ENCODE data around the gene SENP7.
"Not testable (repeated sequence)": the region's sequence is repeated elsewhere in the genome, so short reads cannot be mapped to it uniquely, and the experiment has no call there.

DNA sequence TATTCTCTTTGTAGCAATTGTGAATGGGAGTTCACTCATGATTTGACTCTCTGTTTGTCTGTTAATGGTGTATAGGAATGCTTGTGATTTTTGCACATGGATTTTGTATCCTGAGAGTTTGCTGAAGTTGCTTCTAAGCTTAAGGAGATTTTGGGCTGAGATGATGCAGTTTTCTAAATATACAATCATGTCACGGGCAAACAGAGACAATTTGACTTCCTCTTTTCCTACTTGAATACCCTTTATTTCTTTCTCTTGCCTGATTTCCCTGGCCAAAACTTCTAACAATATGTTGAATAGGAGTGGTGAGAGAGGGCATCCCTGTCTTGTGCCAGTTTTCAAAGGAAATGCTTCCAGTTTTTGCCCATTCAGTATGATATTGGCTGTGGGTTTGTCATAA lies 23.9 kb upstream of the SENP7 start:
- not testable (repeated sequence) for TF ChIP-seq EZH2phosphoT487 (IDR thresholded peaks at IDR 0.05; ENCODE audit: insufficient read depth, low read depth); EZH2 (IDR thresholded peaks at IDR 0.05; ENCODE audit: insufficient read depth, poor library complexity, severe bottlenecking)

All from GM23248 (cell line).